Measurements from ENCODE around the gene DEFB119. TPM values are rescaled to one million over a fixed set of nuclear protein-coding genes. Genes with fewer than 3 reads are reported as not detected.
"Not testable (repeated sequence)": the region's sequence is repeated elsewhere in the genome, so short reads cannot be mapped to it uniquely, and the experiment has no call there.

The DEFB119 gene, protein sequence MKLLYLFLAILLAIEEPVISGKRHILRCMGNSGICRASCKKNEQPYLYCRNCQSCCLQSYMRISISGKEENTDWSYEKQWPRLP
- total RNA-seq = not detected in 2 replicates

DNA sequence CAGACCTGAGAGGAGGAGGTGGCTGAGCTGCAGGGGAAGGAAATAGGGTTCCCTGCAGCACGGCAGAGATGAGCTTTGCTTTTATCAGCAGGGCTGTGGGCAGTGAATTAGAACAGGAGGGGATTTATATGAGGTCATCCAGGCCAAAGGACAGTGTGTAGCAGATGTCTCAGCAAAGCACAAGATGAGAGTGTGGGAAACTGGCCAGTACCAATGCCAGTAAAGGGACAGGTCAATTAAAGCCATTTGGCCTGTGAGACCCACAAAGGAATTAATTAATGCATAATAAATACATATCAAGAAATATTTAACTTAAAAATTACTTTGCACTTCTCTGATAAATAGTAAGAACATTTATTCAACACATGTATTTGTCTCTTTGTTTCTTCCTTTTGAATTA is at the start of gene DEFB119:
Gene DEFB119 (minus strand): TSS at position 101 of the 400 bp plus-strand sequence. CDS start 107 bp downstream, outside the sequence.
- DNase-seq (ENCODE audit: low read depth, low spot score) = no peak

DNA sequence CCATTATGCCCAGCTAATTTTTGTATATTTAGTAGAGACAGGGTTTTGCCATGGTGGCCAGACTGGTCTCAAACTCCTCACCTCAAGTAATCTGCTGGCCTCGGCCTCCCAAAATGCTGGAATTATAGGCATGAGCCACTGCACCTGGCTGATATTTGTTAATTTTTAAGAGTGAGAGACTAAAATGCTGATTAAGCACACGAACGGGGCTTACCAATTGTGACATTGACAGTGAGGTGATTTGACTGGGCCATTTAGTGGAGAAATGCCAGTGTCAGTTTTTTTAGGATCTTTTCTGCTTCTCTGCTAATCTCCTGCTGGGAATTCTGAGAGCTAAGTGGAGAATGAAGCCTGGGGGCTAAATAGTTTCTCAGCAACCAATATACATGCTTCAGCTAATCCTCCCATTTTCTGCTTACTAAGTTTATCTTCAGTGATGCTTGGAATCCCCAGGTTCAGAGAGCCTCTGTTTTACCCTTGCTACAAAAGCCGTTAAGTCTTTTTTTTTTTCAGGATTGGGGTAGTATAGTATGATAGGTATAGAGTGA is 40.3 kb upstream of the DEFB119 start:
- no peak for DNase-seq (ENCODE audit: low read depth, low spot score)

GRCh38 chr20:31427576-31427975 is 37.2 kb upstream of the DEFB119 start:
- DNase-seq (ENCODE audit: low read depth, low spot score) = not testable (repeated sequence)

GRCh38 chr20:31426891-31427551 is 36.6 kb upstream of the DEFB119 start:
- DNase-seq (ENCODE audit: low read depth, low spot score) = not testable (repeated sequence)

GRCh38 chr20:31425797-31426196 is 35.4 kb upstream of the DEFB119 start:
- no peak for DNase-seq (ENCODE audit: low read depth, low spot score)

DNA sequence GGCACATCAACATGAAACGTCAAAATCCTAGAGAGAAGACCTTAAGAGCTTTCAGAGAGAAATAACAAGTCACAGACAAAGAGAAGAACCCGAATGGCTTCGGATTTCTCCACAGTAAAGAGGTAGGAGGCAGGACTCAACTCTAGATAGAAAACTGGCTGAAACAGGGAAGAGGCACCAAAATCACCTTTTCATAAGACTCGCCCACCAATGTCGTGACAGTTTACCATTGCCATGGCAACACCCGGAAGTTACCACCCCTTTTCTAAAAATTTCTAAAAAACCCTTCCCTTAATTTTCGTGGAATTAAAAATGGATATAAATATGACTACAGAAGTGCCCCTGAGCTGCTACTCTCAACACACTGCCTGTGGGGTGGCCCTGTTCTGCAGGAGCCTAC is 27.9 kb upstream of the DEFB119 start:
- no peak for DNase-seq (ENCODE audit: low read depth, low spot score)

GRCh38 chr20:31415653-31416052 is 25.3 kb upstream of the DEFB119 start:
- DNase-seq (ENCODE audit: low read depth, low spot score) = no peak

GRCh38 chr20:31414381-31414780 is 24.0 kb upstream of the DEFB119 start:
- DNase-seq (ENCODE audit: low read depth, low spot score) = no peak

DNA sequence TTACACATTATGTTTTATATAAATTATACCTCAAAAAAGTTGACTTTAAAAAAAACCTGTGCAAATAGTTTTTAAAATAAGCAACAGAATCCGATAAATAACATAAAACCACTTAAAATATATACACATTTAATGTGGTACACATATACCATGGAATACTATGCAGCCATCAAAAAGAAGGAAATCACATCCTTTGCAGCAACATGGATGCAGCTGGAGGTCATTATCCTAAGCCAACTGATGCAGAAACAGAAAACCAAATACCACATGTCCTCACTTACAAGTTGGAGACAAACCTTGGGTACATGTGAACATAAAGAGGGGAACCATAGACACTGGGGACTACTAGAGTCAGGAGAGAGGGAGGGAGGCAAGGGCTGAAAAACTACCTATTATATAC is 19.6 kb upstream of the DEFB119 start:
- DNase-seq (ENCODE audit: low read depth, low spot score) = no peak

DNA sequence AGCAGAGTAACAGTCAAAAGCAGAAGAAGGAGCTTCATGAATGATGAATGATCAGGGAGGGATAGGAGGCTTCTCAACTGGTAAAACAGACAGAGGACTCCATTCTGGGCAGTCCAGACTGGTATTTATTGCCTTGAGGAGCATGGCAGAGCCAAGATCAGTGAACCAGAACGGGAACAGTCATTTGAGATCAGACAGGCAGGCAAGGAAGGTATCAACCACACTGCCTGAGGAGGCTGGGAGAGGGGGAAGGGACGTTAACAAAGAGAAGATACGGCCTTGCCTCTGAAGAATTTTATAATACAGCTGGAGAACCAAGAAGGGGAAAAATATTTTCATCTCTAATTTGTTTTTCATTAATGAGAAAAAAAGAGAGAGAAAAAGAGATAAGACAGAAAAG is 15.7 kb upstream of the DEFB119 start, which contains the start of gene DEFB121:
Gene DEFB121 (minus strand): TSS at position 101 of the 400 bp plus-strand sequence. CDS start 63 bp downstream, at position 38.
- DNase-seq (ENCODE audit: low read depth, low spot score) = no peak

- DNase-seq (ENCODE audit: low read depth, low spot score) = no peak
Measured at GRCh38 chr20:31403886-31404285, 13.5 kb upstream of the DEFB119 start.

- no peak for DNase-seq (ENCODE audit: low read depth, low spot score)
Measured at GRCh38 chr20:31394900-31395299, 4.5 kb upstream of the DEFB119 start.

GRCh38 chr20:31392836-31393235 is 2.4 kb upstream of the DEFB119 start:
- no peak for DNase-seq (ENCODE audit: low read depth, low spot score)

DNA sequence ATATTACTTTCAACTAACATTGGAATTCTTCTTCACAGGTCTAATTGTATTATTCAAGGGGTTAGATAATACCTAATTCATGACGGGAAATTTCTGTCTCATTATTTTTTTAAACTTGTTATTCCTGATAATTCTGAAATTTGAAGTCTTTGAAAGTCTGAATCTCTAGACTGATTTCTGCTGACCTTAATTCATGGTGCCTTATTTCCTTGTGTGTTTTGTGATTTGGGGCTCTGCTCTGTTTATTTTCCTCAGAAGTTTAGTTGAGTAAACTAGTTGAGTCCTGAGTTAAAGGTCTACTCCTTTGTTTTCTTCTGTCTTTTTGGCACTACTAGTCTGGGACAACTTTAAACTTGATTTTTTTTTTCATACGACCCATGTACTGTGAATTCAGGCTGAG is 16.0 kb downstream of the DEFB119 start:
- no peak for DNase-seq (ENCODE audit: low read depth, low spot score)

DNA sequence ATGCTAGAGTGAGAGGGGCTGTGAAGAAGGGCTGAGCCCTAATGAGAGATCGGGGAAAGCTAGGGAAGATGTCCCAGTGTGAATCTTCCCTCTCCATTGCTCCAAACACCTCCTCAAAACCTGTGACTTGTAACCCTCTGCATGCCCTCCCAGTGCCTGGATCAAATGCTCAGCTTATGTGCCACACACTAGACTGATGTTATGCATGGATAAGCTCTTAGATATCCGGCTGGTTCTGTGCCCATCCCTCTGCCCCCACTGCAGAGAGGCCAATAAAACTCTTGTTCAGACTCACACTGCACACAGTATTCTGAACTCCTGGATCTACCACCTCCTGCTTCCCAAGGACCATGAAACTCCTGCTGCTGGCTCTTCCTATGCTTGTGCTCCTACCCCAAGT is 22.1 kb downstream of the DEFB119 start, which contains the start of gene DEFB118:
Gene DEFB118 (plus strand): TSS at position 301 of the 400 bp plus-strand sequence. CDS start 50 bp downstream, at position 351.
- no peak for DNase-seq (ENCODE audit: low read depth, low spot score)

DNA sequence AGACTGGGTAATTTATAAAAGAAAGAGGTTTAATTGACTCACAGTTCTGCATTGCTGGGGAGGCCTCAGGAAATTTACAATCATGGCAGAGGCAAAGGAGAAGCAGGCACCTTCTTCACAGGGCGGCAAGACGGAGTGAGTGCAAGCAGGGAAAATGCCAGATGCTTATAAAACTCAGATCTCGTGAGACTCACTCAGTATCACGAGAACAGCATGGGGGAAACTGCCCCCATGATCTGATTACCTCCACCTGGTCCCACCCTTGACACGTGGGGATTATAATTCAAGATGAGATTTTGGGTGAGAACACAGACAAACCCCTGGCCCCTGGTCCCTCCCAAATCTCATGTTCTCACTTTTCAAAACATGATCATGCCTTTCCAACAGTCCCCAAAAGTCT is 26.1 kb downstream of the DEFB119 start:
- not testable (repeated sequence) for DNase-seq (ENCODE audit: low read depth, low spot score)

DNA sequence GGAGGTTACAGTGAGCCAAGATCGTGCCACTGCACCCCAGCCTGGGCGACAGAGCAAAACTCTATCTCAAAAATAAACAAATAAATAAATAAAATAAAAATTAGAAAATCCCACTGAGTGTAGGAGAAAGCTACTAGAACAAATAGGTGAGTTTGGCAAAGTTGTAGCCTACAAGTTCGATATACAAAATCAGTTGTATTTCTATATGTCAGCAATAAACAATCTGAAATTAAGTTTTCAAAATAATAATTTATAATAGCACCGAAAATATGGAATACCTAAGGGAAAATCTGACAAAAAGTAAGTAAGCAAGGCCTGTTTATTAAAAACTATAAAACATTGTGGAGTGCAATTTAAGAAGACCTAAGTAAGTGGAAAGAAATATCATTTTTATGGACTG is 27.1 kb downstream of the DEFB119 start:
- DNase-seq (ENCODE audit: low read depth, low spot score) = no peak

- no peak for DNase-seq (ENCODE audit: low read depth, low spot score)
Measured at GRCh38 chr20:31355981-31356380, 34.4 kb downstream of the DEFB119 start.

GRCh38 chr20:31341470-31341869 is 48.9 kb downstream of the DEFB119 start:
- DNase-seq (ENCODE audit: low read depth, low spot score) = no peak

GRCh38 chr20:31330893-31331292 is 59.5 kb downstream of the DEFB119 start:
- no peak for DNase-seq (ENCODE audit: low read depth, low spot score)
